GM23338 (cell line): ENCODE data around the gene NRG3. TPM values are rescaled to one million over a fixed set of nuclear protein-coding genes. Genes with fewer than 3 reads are reported as not detected.

Experiments
- ATAC-seq: fragments of 200-7000 bp; cut with Tn5 transposase; 3 replicates; pipeline ENCODE4 v1.9.1; 2020
- DNase-seq: peaks from one replicate; pipeline ENCODE4 v3.0.0-alpha.2; 2015; ENCODE audit warnings: low spot score
- H2AFZ ChIP-seq: fragments of 200-600 bp; sonication (generic); 2 replicates; pipeline ENCODE4 v1.8.0; 2016; ENCODE audit warnings: antibody characterized with exemption, mild to moderate bottlenecking, moderate library complexity
- H3F3A ChIP-seq: fragments of 200-600 bp; sonication (generic); replicated peaks from 2 replicates; pipeline ENCODE4 v1.8.0; 2017; ENCODE audit warnings: antibody characterized with exemption, mixed run types, low read depth
- H3K27ac ChIP-seq: fragments of 200-600 bp; sonication (generic); 2 replicates; pipeline ENCODE4 v1.6.1; 2016; ENCODE audit warnings: low read depth
- H3K27me3 ChIP-seq: fragments of 200-600 bp; sonication (generic); 2 replicates; pipeline ENCODE4 v1.8.0; 2016; ENCODE audit warnings: mild to moderate bottlenecking, mixed run types, moderate library complexity; ENCODE audit not compliant: insufficient read depth
- H3K36me3 ChIP-seq: fragments of 200-600 bp; sonication (generic); 2 replicates; pipeline ENCODE4 v1.8.0; 2016; ENCODE audit warnings: mild to moderate bottlenecking; ENCODE audit not compliant: insufficient read depth
- H3K4me1 ChIP-seq: fragments of 200-600 bp; sonication (generic); 2 replicates; pipeline ENCODE4 v1.8.0; 2016; ENCODE audit warnings: mild to moderate bottlenecking, moderate library complexity; ENCODE audit not compliant: insufficient read depth
- H3K4me2 ChIP-seq: fragments of 200-600 bp; sonication (generic); 2 replicates; pipeline ENCODE4 v1.7.1; 2017; ENCODE audit warnings: mixed run types
- H3K4me3 ChIP-seq: fragments of 200-600 bp; sonication (generic); 2 replicates; pipeline ENCODE4 v1.6.1; 2016; ENCODE audit warnings: mixed run types
- H3K79me2 ChIP-seq: fragments of 200-600 bp; sonication (generic); replicated peaks from 2 replicates; pipeline ENCODE4 v1.8.0; 2017; ENCODE audit warnings: mild to moderate bottlenecking; ENCODE audit not compliant: insufficient read depth
- H3K9me2 ChIP-seq: fragments of 200-600 bp; sonication (generic); 2 replicates; pipeline ENCODE4 v1.8.0; 2017; ENCODE audit not compliant: insufficient read depth
- H4K20me1 ChIP-seq: fragments of 200-600 bp; sonication (generic); replicated peaks from 2 replicates; pipeline ENCODE4 v1.8.0; 2017; ENCODE audit warnings: mild to moderate bottlenecking; ENCODE audit not compliant: insufficient read depth
- H3K27ac Mint-ChIP-seq: 2 replicates; pipeline ENCODE4 v1.8.0; 2020; ENCODE audit warnings: inconsistent platforms, mild to moderate bottlenecking, moderate library complexity, mixed read lengths
- H3K27me3 Mint-ChIP-seq: 3 replicates; pipeline ENCODE4 v1.8.0; 2022; ENCODE audit warnings: low read depth, mild to moderate bottlenecking, moderate library complexity, mixed read lengths, inconsistent platforms; ENCODE audit not compliant: insufficient read depth, poor library complexity
- H3K36me3 Mint-ChIP-seq: 3 replicates; pipeline ENCODE4 v1.8.0; 2021; ENCODE audit warnings: low read depth, mild to moderate bottlenecking, inconsistent platforms, moderate library complexity, mixed read lengths
- H3K4me1 Mint-ChIP-seq: 3 replicates; pipeline ENCODE4 v1.8.0; 2020; ENCODE audit warnings: mild to moderate bottlenecking, inconsistent platforms, mixed read lengths
- H3K4me3 Mint-ChIP-seq: 3 replicates; pipeline ENCODE4 v1.8.0; 2021; ENCODE audit warnings: moderate library complexity, mild to moderate bottlenecking, inconsistent platforms, mixed read lengths
- H3K9me3 Mint-ChIP-seq: 3 replicates; pipeline ENCODE4 v1.8.0; 2020; ENCODE audit warnings: moderate library complexity, mild to moderate bottlenecking, inconsistent platforms, mixed read lengths
- CREB1 ChIP-seq: fragments of 250-450 bp; sonication (Bioruptor Pico); IDR thresholded peaks from 2 replicates; pipeline ENCODE4 v1.5.0; 2020; ENCODE audit warnings: low read depth, mild to moderate bottlenecking, moderate library complexity
- JUNB ChIP-seq: IDR thresholded peaks from one replicate; pipeline ENCODE4 v1.6.1; 2016; ENCODE audit warnings: antibody characterized with exemption; ENCODE audit not compliant: unreplicated experiment
- NANOG ChIP-seq: IDR thresholded peaks from 2 replicates; pipeline ENCODE4 v1.6.1; 2016; ENCODE audit warnings: antibody characterized with exemption, borderline replicate concordance
- POLR2AphosphoS5 ChIP-seq: IDR thresholded peaks from 2 replicates; pipeline ENCODE4 v1.6.1; 2016; ENCODE audit warnings: antibody characterized with exemption, low read depth
- ZNF114 ChIP-seq: fragments of 250-450 bp; sonication (Bioruptor Pico); IDR thresholded peaks from 2 replicates; pipeline ENCODE4 v1.5.0; 2020; ENCODE audit warnings: mild to moderate bottlenecking, moderate library complexity
- ZNF331 ChIP-seq: fragments of 250-450 bp; sonication (Bioruptor Pico); IDR thresholded peaks from 2 replicates; pipeline ENCODE4 v1.5.0; 2020; ENCODE audit warnings: low read depth, mild to moderate bottlenecking, moderate library complexity
- polyA plus RNA-seq: library from polyadenylated mRNA; unstranded; fragments of >200 nt; fragmentation: Nextera tagmentation; extraction: Ambion mirVana; gene quantifications from 2 replicates; pipeline ENCODE4 v1.2.1, GENCODE V29; 2016
- total RNA-seq: library from RNA; depleted of rRNA; stranded (reverse); fragments of >200 nt; shearing (Covaris generic); gene quantifications from 2 replicates; pipeline ENCODE4 v1.2.3, GENCODE V29; 2014
- TF ChIP-seq, protein P1 (sequence below): fragments of 250-450 bp; sonication (Bioruptor Pico); IDR thresholded peaks from 2 replicates; pipeline ENCODE4 v1.5.0; 2020; ENCODE audit warnings: mild to moderate bottlenecking, moderate library complexity
- TF ChIP-seq, protein P2 (sequence below): IDR thresholded peaks from one replicate; pipeline ENCODE4 v1.6.1; 2018; ENCODE audit warnings: antibody characterized with exemption; ENCODE audit not compliant: unreplicated experiment
- TF ChIP-seq, protein P3 (sequence below), 2 experiments: fragments of 200-600 bp in 1 of 2; sonication (generic) in 1 of 2; conservative IDR thresholded peaks; 2 replicates each; pipeline versions ENCODE4 v1.5.1 to v1.6.1; 2016 to 2017; ENCODE audit warnings: antibody characterized with exemption in 2 of 2, low read depth in 2 of 2, mild to moderate bottlenecking in 2 of 2, moderate library complexity in 1 of 2
- TF ChIP-seq, protein P4 (sequence below): IDR thresholded peaks from 2 replicates; pipeline ENCODE4 v1.6.1; 2016; ENCODE audit warnings: antibody characterized with exemption

The NRG3 gene
- total and polyA plus RNA-seq, 2 experiments from 2014 or later = 1.9 to 3.9 TPM

DNA sequence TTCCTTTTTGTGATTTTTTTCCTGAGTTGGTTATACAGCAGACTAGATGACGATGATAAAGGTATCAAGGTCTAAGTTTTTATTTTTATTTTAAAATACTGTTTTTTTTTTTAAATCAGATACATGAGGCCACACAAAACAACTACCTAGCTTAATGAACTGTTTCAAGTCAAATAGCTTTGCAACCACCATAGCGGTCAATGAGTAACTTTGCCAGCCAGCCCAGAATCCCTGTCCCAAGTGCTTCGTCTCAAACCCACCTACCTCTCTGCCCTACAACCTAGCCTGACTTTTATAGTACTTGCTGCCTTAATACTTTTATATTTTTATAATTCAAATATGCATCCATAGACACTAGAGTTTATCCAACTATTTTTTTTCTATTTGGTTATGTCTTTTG lies 676.5 kb downstream of the NRG3 start (continued):
- TF ChIP-seq, protein P1, sequence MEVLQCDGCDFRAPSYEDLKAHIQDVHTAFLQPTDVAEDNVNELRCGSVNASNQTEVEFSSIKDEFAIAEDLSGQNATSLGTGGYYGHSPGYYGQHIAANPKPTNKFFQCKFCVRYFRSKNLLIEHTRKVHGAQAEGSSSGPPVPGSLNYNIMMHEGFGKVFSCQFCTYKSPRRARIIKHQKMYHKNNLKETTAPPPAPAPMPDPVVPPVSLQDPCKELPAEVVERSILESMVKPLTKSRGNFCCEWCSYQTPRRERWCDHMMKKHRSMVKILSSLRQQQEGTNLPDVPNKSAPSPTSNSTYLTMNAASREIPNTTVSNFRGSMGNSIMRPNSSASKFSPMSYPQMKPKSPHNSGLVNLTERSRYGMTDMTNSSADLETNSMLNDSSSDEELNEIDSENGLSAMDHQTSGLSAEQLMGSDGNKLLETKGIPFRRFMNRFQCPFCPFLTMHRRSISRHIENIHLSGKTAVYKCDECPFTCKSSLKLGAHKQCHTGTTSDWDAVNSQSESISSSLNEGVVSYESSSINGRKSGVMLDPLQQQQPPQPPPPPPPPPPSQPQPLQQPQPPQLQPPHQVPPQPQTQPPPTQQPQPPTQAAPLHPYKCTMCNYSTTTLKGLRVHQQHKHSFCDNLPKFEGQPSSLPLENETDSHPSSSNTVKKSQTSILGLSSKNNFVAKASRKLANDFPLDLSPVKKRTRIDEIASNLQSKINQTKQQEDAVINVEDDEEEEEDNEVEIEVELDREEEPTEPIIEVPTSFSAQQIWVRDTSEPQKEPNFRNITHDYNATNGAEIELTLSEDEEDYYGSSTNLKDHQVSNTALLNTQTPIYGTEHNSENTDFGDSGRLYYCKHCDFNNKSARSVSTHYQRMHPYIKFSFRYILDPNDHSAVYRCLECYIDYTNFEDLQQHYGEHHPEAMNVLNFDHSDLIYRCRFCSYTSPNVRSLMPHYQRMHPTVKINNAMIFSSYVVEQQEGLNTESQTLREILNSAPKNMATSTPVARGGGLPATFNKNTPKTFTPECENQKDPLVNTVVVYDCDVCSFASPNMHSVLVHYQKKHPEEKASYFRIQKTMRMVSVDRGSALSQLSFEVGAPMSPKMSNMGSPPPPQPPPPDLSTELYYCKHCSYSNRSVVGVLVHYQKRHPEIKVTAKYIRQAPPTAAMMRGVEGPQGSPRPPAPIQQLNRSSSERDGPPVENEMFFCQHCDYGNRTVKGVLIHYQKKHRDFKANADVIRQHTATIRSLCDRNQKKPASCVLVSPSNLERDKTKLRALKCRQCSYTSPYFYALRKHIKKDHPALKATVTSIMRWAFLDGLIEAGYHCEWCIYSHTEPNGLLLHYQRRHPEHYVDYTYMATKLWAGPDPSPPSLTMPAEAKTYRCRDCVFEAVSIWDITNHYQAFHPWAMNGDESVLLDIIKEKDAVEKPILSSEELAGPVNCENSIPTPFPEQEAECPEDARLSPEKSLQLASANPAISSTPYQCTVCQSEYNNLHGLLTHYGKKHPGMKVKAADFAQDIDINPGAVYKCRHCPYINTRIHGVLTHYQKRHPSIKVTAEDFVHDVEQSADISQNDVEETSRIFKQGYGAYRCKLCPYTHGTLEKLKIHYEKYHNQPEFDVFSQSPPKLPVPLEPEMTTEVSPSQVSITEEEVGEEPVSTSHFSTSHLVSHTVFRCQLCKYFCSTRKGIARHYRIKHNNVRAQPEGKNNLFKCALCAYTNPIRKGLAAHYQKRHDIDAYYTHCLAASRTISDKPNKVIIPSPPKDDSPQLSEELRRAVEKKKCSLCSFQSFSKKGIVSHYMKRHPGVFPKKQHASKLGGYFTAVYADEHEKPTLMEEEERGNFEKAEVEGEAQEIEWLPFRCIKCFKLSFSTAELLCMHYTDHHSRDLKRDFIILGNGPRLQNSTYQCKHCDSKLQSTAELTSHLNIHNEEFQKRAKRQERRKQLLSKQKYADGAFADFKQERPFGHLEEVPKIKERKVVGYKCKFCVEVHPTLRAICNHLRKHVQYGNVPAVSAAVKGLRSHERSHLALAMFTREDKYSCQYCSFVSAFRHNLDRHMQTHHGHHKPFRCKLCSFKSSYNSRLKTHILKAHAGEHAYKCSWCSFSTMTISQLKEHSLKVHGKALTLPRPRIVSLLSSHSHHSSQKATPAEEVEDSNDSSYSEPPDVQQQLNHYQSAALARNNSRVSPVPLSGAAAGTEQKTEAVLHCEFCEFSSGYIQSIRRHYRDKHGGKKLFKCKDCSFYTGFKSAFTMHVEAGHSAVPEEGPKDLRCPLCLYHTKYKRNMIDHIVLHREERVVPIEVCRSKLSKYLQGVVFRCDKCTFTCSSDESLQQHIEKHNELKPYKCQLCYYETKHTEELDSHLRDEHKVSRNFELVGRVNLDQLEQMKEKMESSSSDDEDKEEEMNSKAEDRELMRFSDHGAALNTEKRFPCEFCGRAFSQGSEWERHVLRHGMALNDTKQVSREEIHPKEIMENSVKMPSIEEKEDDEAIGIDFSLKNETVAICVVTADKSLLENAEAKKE = no peak
- no peak for TF ChIP-seq CREB1 (CRISPR knock-in tag)

DNA sequence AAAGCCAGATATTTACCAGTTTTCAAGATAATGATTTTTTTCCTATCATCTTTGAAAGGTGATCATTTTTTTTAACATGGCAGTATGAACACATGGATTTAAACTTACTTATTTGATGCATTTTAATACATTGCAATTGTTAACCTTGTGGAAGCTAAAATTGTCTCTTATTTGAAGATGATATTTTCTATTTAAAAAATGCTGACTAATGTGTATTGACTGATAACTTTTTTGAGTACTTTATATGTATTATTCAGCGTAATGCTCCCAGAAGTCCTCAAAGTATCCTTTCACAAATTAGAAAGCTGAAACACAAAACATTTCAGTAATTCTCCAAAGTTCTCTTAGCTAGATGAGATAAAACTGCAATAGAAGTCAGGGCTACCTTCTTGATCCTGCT lies 677.3 kb downstream of the NRG3 start:
- H3K4me1 ChIP-seq = no peaks in the 10 kb centered on the region
- no peaks in the 10 kb centered on the region for H3K36me3 Mint-ChIP-seq
- H3K27ac Mint-ChIP-seq = no peak overlapping the region
- no peaks in the 10 kb centered on the region for H3K36me3 ChIP-seq
- H3K79me2 ChIP-seq = no peaks in the 10 kb centered on the region
- no peak overlapping the region for H2AFZ ChIP-seq
- no peak overlapping the region for H3K4me3 ChIP-seq
- H4K20me1 ChIP-seq = no peaks in the 10 kb centered on the region
- ATAC-seq = no peak
- no peaks in the 10 kb centered on the region for H3K27me3 ChIP-seq
- no peak overlapping the region for H3K4me3 Mint-ChIP-seq
- H3K4me1 Mint-ChIP-seq = no peaks in the 10 kb centered on the region
- H3K4me2 ChIP-seq = no peak overlapping the region
- H3K27me3 Mint-ChIP-seq = no peaks in the 10 kb centered on the region
- TF ChIP-seq, protein P2, sequence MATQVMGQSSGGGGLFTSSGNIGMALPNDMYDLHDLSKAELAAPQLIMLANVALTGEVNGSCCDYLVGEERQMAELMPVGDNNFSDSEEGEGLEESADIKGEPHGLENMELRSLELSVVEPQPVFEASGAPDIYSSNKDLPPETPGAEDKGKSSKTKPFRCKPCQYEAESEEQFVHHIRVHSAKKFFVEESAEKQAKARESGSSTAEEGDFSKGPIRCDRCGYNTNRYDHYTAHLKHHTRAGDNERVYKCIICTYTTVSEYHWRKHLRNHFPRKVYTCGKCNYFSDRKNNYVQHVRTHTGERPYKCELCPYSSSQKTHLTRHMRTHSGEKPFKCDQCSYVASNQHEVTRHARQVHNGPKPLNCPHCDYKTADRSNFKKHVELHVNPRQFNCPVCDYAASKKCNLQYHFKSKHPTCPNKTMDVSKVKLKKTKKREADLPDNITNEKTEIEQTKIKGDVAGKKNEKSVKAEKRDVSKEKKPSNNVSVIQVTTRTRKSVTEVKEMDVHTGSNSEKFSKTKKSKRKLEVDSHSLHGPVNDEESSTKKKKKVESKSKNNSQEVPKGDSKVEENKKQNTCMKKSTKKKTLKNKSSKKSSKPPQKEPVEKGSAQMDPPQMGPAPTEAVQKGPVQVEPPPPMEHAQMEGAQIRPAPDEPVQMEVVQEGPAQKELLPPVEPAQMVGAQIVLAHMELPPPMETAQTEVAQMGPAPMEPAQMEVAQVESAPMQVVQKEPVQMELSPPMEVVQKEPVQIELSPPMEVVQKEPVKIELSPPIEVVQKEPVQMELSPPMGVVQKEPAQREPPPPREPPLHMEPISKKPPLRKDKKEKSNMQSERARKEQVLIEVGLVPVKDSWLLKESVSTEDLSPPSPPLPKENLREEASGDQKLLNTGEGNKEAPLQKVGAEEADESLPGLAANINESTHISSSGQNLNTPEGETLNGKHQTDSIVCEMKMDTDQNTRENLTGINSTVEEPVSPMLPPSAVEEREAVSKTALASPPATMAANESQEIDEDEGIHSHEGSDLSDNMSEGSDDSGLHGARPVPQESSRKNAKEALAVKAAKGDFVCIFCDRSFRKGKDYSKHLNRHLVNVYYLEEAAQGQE = no peak
- no peak for TF ChIP-seq ZNF331 (CRISPR knock-in tag)
- TF ChIP-seq POLR2AphosphoS5 = no peak
- TF ChIP-seq NANOG = no peak
- TF ChIP-seq ZNF114 = no peak
- TF ChIP-seq JUNB = no peak
- TF ChIP-seq, protein P3, sequence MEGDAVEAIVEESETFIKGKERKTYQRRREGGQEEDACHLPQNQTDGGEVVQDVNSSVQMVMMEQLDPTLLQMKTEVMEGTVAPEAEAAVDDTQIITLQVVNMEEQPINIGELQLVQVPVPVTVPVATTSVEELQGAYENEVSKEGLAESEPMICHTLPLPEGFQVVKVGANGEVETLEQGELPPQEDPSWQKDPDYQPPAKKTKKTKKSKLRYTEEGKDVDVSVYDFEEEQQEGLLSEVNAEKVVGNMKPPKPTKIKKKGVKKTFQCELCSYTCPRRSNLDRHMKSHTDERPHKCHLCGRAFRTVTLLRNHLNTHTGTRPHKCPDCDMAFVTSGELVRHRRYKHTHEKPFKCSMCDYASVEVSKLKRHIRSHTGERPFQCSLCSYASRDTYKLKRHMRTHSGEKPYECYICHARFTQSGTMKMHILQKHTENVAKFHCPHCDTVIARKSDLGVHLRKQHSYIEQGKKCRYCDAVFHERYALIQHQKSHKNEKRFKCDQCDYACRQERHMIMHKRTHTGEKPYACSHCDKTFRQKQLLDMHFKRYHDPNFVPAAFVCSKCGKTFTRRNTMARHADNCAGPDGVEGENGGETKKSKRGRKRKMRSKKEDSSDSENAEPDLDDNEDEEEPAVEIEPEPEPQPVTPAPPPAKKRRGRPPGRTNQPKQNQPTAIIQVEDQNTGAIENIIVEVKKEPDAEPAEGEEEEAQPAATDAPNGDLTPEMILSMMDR (conservative IDR thresholded peaks at IDR 0.05; ENCODE audit: low read depth in 2 of 2) = no peak
- TF ChIP-seq, protein P4, sequence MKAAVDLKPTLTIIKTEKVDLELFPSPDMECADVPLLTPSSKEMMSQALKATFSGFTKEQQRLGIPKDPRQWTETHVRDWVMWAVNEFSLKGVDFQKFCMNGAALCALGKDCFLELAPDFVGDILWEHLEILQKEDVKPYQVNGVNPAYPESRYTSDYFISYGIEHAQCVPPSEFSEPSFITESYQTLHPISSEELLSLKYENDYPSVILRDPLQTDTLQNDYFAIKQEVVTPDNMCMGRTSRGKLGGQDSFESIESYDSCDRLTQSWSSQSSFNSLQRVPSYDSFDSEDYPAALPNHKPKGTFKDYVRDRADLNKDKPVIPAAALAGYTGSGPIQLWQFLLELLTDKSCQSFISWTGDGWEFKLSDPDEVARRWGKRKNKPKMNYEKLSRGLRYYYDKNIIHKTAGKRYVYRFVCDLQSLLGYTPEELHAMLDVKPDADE = no peak
- no peak overlapping the region for H3K27ac ChIP-seq
- H3K9me3 Mint-ChIP-seq = no peaks in the 10 kb centered on the region
- DNase-seq = no peak
- H3K9me2 ChIP-seq = no peaks in the 10 kb centered on the region
- no peaks in the 10 kb centered on the region for H3F3A ChIP-seq
